ENCODE measurements around the gene SYT9. TPM values are rescaled to one million over a fixed set of nuclear protein-coding genes. Genes with fewer than 3 reads are reported as not detected.

SYT9 gene
- total and polyA plus RNA-seq, 9 of the 15 experiments (the other 6 are each of a cell fraction or from before 2014, with no cell fraction given) = 0.01 TPM; not detected in 8

DNA sequence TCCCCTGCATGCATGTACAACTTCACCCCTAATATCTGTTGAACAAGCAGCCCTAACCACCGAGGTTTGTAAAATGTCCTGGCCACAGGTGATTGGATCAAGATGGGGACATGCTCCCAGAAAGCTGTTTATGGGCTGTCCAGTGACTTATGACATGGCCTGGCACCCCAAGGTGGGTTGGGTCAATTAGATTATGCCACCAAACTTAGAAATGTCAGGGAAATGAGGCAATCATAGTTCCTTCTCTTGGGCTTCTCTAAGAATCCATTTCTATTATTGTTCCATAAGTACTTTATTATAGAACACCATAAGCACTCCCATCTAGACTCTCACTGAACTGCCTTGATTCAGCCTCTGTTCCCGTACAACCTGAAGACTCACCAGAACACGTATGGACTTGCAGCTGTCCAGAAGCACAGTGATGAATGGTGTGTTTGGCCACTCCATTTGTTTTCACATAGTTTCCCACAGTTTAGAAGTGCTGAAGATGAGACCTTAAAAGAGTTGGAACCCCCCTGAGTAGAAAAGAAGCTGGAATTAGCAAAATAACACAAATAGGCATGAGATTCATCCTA is 188.1 kb downstream of the SYT9 start:
- Histone ChIP-seq H4K20me1 (replicated peaks; ENCODE audit: control insufficient read depth, insufficient read depth, low read length) (no peaks in the 10 kb centered on the region; the same call in 1 of the 2 replicates), H3K4me1 (replicated peaks in 1 of 2; ENCODE audit: control insufficient read depth in 2 of 2, insufficient read depth in 2 of 2, low read length in 2 of 2) (no peaks in the 10 kb centered on the region), H3K4me3 (no peak overlapping the region), H3K27ac (ENCODE audit: extremely low read depth, low read depth, low read length) (no peak overlapping the region), H3K27me3 (ENCODE audit: control insufficient read depth in 2 of 2, insufficient read depth in 2 of 2, low read length in 2 of 2) (no peaks in the 10 kb centered on the region; a peak in 1 of 5 replicates), H3K79me2 (ENCODE audit: control insufficient read depth, insufficient read depth, low read length) (no peaks in the 10 kb centered on the region), H3K9ac (ENCODE audit: insufficient read depth in 1 of 2, low read depth in 2 of 2, low read length in 2 of 2) (no peak overlapping the region), H3K9me1 (ENCODE audit: control insufficient read depth, insufficient read depth, low read length) (no peaks in the 10 kb centered on the region), H2AFZ (ENCODE audit: low read depth, low read length) (no peak overlapping the region), H3K36me3 (ENCODE audit: control insufficient read depth, insufficient read depth, low read length) (no peaks in the 10 kb centered on the region), H3K9me3 (replicated peaks; ENCODE audit: control insufficient read depth, insufficient read depth, low read depth, low read length) (no peaks in the 10 kb centered on the region), H3K4me2 (ENCODE audit: insufficient read depth, low read length) (no peak overlapping the region)
- ChIA-PET CTCF (ENCODE audit: low intra/inter-chr PET ratio) (no interaction called here), POLR2A (no interaction called here)
- WGBS (ENCODE audit: insufficient coverage, low coverage, missing lambda C conversion rate) = 0% methylated on average over 3 of the region's 3 CpGs
- DNase-seq (ENCODE audit: extremely low read depth in 1 of 4, low spot score in 3 of 4) (no peak), FAIRE-seq (no peak), ATAC-seq (no peak)
- TF ChIP-seq FOXA3 (CRISPR knock-in tag; conservative IDR thresholded peaks at IDR 0.05 in 1 of 2, IDR thresholded peaks at IDR 0.05 in 1 of 2) = no peak
- intact Hi-C loops (cut with micrococcal nuclease) (no loop called here), in situ Hi-C loops (cut with MboI) (loop anchor here (10.0 kb wide), 1 partner anchor 345 kb away; no protein-coding TSS in a partner anchor)
- no TSS peak for BruUV-seq (replicated peaks)

DNA sequence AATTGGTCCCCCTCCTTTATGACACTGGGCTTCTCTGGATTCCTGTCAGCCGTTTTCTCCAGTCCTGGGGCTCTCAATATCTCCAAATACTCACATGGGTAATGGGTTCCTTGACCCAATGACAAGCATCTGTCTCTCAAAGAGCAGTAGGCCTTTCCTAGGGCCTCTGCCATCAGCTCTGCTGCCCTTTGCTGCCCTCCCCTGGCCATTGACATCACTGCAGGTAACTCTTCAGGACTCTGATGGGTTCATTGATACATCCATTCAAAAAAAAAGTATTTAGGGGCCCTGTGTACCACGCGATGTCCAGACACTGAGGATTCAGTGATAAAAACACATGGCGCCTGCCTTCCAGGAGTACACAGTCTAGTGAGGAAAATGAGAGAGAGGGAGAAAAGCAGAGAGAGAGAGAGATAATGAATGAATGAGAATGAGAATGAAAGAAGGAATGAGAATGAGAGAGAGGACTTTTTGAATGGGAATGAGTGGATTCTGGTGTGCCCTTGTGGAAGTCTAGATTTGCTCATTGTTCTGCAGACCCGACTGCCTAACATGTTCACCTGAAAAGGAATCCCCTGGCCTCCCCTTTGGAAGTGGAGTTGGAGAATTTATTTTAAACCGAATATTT is 191.0 kb downstream of the SYT9 start:
- peak; percentile 59 to 75 (median 68) for DNase-seq (ENCODE audit: extremely low read depth in 1 of 4, low spot score in 3 of 4)
- no TSS peak for BruUV-seq (replicated peaks)
- TF ChIP-seq GABPB2 (CRISPR knock-in tag; conservative IDR thresholded peaks at IDR 0.05) (no peak), HNRNPUL1 (IDR thresholded peaks at IDR 0.05; ENCODE audit: low read length) (no peak), MEF2A (IDR thresholded peaks at IDR 0.05; ENCODE audit: control insufficient read depth, low read depth, low read length) (no peak), BRD9 (IDR thresholded peaks at IDR 0.05; ENCODE audit: low read depth, partially characterized antibody) (no peak), L3MBTL2 (IDR thresholded peaks at IDR 0.05) (no peak), MYBL2 (IDR thresholded peaks at IDR 0.05; ENCODE audit: low read depth) (no peak), MYBL2 (CRISPR knock-in tag; IDR thresholded peaks at IDR 0.05; ENCODE audit: borderline replicate concordance) (no peak), ZSCAN32 (CRISPR knock-in tag; IDR thresholded peaks at IDR 0.05) (no peak)
- TF ChIP-seq, protein P1, sequence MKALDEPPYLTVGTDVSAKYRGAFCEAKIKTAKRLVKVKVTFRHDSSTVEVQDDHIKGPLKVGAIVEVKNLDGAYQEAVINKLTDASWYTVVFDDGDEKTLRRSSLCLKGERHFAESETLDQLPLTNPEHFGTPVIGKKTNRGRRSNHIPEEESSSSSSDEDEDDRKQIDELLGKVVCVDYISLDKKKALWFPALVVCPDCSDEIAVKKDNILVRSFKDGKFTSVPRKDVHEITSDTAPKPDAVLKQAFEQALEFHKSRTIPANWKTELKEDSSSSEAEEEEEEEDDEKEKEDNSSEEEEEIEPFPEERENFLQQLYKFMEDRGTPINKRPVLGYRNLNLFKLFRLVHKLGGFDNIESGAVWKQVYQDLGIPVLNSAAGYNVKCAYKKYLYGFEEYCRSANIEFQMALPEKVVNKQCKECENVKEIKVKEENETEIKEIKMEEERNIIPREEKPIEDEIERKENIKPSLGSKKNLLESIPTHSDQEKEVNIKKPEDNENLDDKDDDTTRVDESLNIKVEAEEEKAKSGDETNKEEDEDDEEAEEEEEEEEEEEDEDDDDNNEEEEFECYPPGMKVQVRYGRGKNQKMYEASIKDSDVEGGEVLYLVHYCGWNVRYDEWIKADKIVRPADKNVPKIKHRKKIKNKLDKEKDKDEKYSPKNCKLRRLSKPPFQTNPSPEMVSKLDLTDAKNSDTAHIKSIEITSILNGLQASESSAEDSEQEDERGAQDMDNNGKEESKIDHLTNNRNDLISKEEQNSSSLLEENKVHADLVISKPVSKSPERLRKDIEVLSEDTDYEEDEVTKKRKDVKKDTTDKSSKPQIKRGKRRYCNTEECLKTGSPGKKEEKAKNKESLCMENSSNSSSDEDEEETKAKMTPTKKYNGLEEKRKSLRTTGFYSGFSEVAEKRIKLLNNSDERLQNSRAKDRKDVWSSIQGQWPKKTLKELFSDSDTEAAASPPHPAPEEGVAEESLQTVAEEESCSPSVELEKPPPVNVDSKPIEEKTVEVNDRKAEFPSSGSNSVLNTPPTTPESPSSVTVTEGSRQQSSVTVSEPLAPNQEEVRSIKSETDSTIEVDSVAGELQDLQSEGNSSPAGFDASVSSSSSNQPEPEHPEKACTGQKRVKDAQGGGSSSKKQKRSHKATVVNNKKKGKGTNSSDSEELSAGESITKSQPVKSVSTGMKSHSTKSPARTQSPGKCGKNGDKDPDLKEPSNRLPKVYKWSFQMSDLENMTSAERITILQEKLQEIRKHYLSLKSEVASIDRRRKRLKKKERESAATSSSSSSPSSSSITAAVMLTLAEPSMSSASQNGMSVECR (CRISPR knock-in tag; IDR thresholded peaks at IDR 0.05) = no peak

More for the DNA sequence above, 191.0 kb downstream of the SYT9 start:
- peak; percentile 90 for FAIRE-seq
- 0% methylated on average over 6 of the region's 6 CpGs for WGBS (ENCODE audit: insufficient coverage, low coverage, missing lambda C conversion rate)
- no peaks in the 10 kb centered on the region for H3K79me2 ChIP-seq (ENCODE audit: control insufficient read depth, insufficient read depth, low read length)
- no peaks in the 10 kb centered on the region; a peak in 1 of 5 replicates for H3K27me3 ChIP-seq (ENCODE audit: control insufficient read depth in 2 of 2, insufficient read depth in 2 of 2, low read length in 2 of 2)
- no peak overlapping the region for H3K9ac ChIP-seq (ENCODE audit: insufficient read depth in 1 of 2, low read depth in 2 of 2, low read length in 2 of 2)
- no peak overlapping the region for H2AFZ ChIP-seq (ENCODE audit: low read depth, low read length)
- CTCF ChIA-PET (ENCODE audit: low intra/inter-chr PET ratio) = interaction anchor here (0.6 to 1.3 kb wide), 4 partner anchors 89 to 542 kb away, joined by 3 to 4 read pairs (median 3); no protein-coding TSS in a partner anchor
- POLR2A ChIA-PET = interaction anchor here (0.8 kb wide), 2 partner anchors 11 to 138 kb away, joined by 3 read pairs; no protein-coding TSS in a partner anchor
- no peaks in the 10 kb centered on the region; the same call in 1 of the 2 replicates for H4K20me1 ChIP-seq (replicated peaks; ENCODE audit: control insufficient read depth, insufficient read depth, low read length)
- no peaks in the 10 kb centered on the region for H3K36me3 ChIP-seq (ENCODE audit: control insufficient read depth, insufficient read depth, low read length)
- ATAC-seq = peak; percentile 93
- no peaks in the 10 kb centered on the region for H3K9me1 ChIP-seq (ENCODE audit: control insufficient read depth, insufficient read depth, low read length)
- no peak overlapping the region for H3K4me2 ChIP-seq (ENCODE audit: insufficient read depth, low read length)
- H3K4me3 ChIP-seq = no peak overlapping the region
- in situ Hi-C loops (cut with MboI) (loop anchor here (10.0 kb wide), 1 partner anchor 348 kb away; no protein-coding TSS in a partner anchor), intact Hi-C loops (cut with micrococcal nuclease) (loop anchor here (1.0 kb wide), 2 partner anchors 89 to 344 kb away; no protein-coding TSS in a partner anchor)
- no peak overlapping the region for H3K27ac ChIP-seq (ENCODE audit: extremely low read depth, low read depth, low read length)
- no peaks in the 10 kb centered on the region for H3K9me3 ChIP-seq (replicated peaks; ENCODE audit: control insufficient read depth, insufficient read depth, low read depth, low read length)
- H3K4me1 ChIP-seq (replicated peaks in 1 of 2; ENCODE audit: control insufficient read depth in 2 of 2, insufficient read depth in 2 of 2, low read length in 2 of 2) = no peaks in the 10 kb centered on the region
